GM19240 (cell line): ENCODE measurements around the gene CADM2.

Experiments used
- DNase-seq: peaks from one replicate; pipeline ENCODE4 v3.0.0; 2011; ENCODE audit warnings: low spot score; ENCODE audit not compliant: insufficient read length

Gene CADM2

GRCh38 chr3:86104154-86104553 lies 1145.4 kb downstream of the CADM2 start:
- no peak for DNase-seq

- no peak for DNase-seq
These were observed 1150.6 kb downstream of the CADM2 start for GRCh38 chr3:86109434-86109833.
